Ishikawa (cell line): Measurements from ENCODE around the gene SDHAF2.

ENCODE experiments used
- CEBPB ChIP-seq: IDR thresholded peaks from 2 replicates; pipeline ENCODE4 v1.6.1; 2012
- CREB1 ChIP-seq: IDR thresholded peaks from 2 replicates; pipeline ENCODE4 v1.6.1; 2012; ENCODE audit warnings: low read depth
- EGR1 ChIP-seq: IDR thresholded peaks from 2 replicates; pipeline ENCODE4 v1.6.1; 2012
- EP300 ChIP-seq: IDR thresholded peaks from 2 replicates; pipeline ENCODE4 v1.6.1; 2012; ENCODE audit warnings: borderline replicate concordance
- FOXM1 ChIP-seq: IDR thresholded peaks from 2 replicates; pipeline ENCODE4 v1.6.1; 2012; ENCODE audit warnings: low read depth, borderline replicate concordance
- MAX ChIP-seq: IDR thresholded peaks from 2 replicates; pipeline ENCODE4 v1.6.1; 2012
- NFIC ChIP-seq: IDR thresholded peaks from 2 replicates; pipeline ENCODE4 v1.6.1; 2012
- RAD21 ChIP-seq: IDR thresholded peaks from 2 replicates; pipeline ENCODE4 v1.6.1; 2012; ENCODE audit warnings: low read depth
- REST ChIP-seq: IDR thresholded peaks from 2 replicates; pipeline ENCODE4 v1.6.1; 2012; ENCODE audit warnings: low read depth, mild to moderate bottlenecking
- TAF1 ChIP-seq: IDR thresholded peaks from 2 replicates; pipeline ENCODE4 v1.6.1; 2012; ENCODE audit warnings: low read depth, mild to moderate bottlenecking
- TCF12 ChIP-seq: IDR thresholded peaks from 2 replicates; pipeline ENCODE4 v1.6.1; 2012; ENCODE audit warnings: low read depth
- TEAD4 ChIP-seq: IDR thresholded peaks from 2 replicates; pipeline ENCODE4 v1.6.1; 2012
- USF1 ChIP-seq: IDR thresholded peaks from 2 replicates; pipeline ENCODE4 v1.6.1; 2012
- YY1 ChIP-seq: IDR thresholded peaks from 2 replicates; pipeline ENCODE4 v1.6.1; 2012; ENCODE audit warnings: low read depth
- ZBTB7A ChIP-seq: IDR thresholded peaks from 2 replicates; pipeline ENCODE4 v1.6.1; 2012; ENCODE audit warnings: low read depth

The SDHAF2 gene

GRCh38 chr11:61486779-61487178 is 56.9 kb downstream of the SDHAF2 start:
- no peak for TF ChIP-seq CREB1
- no peak for TF ChIP-seq ZBTB7A
- TF ChIP-seq CEBPB: no peak
- no peak for TF ChIP-seq MAX
- no peak for TF ChIP-seq EP300
- TF ChIP-seq TEAD4: no peak

GRCh38 chr11:61487342-61488025 is 57.6 kb downstream of the SDHAF2 start:
- TF ChIP-seq EGR1: no peak
- TF ChIP-seq YY1: no peak
- no peak for TF ChIP-seq TAF1
- no peak for TF ChIP-seq TCF12
- no peak for TF ChIP-seq MAX
- TF ChIP-seq ZBTB7A: no peak
- TF ChIP-seq EP300: no peak
- TF ChIP-seq CEBPB: no peak
- no peak for TF ChIP-seq REST

GRCh38 chr11:61488651-61489291 is 58.8 kb downstream of the SDHAF2 start:
- TF ChIP-seq MAX (peak; percentile 65; the same call in 1 of the 2 replicates), RAD21 (no peak), USF1 (no peak), NFIC (peak; percentile 33), YY1 (no peak)

GRCh38 chr11:61489833-61490721 is 60.2 kb downstream of the SDHAF2 start:
- no peak for TF ChIP-seq CREB1
- no peak for TF ChIP-seq YY1
- no peak for TF ChIP-seq TAF1
- TF ChIP-seq EGR1: no peak
- TF ChIP-seq FOXM1: no peak
- TF ChIP-seq REST: no peak

GRCh38 chr11:61491736-61492395 is 61.9 kb downstream of the SDHAF2 start:
- no peak for TF ChIP-seq RAD21
- TF ChIP-seq YY1: no peak
- no peak for TF ChIP-seq ZBTB7A
- TF ChIP-seq EGR1: no peak
- no peak for TF ChIP-seq USF1
- TF ChIP-seq TEAD4: no peak
- TF ChIP-seq TAF1: no peak
- TF ChIP-seq CREB1: no peak
- no peak for TF ChIP-seq REST
- no peak for TF ChIP-seq NFIC
- TF ChIP-seq TCF12: no peak
- no peak for TF ChIP-seq CEBPB
- no peak for TF ChIP-seq EP300
- TF ChIP-seq FOXM1: no peak
- TF ChIP-seq MAX: no peak
